GM21360 (cell line): ENCODE data around the gene PTS.

Source experiments
- ATAC-seq: cut with Tn5 transposase; IDR thresholded peaks from one replicate; pipeline ENCODE4 v1.9.1; 2021; ENCODE audit warnings: mild to moderate bottlenecking, moderate library complexity; ENCODE audit not compliant: unreplicated experiment

PTS gene

GRCh38 chr11:112219476-112220232, 6.6 kb upstream of the PTS start:
- ATAC-seq, result peak; percentile 92

- ATAC-seq, result no peak
Observed at GRCh38 chr11:112221274-112221835, 4.9 kb upstream of the PTS start.

GRCh38 chr11:112222303-112222702, 3.9 kb upstream of the PTS start:
- ATAC-seq, result no peak

GRCh38 chr11:112223121-112223520, 3.1 kb upstream of the PTS start:
- no peak for ATAC-seq

- no peak for ATAC-seq
Observed at GRCh38 chr11:112223754-112224532, 2.3 kb upstream of the PTS start.

- no peak for ATAC-seq
Observed at GRCh38 chr11:112225753-112226061, 521 bp upstream of the PTS start.

GRCh38 chr11:112226831-112227401, 688 bp downstream of the PTS start:
- peak; percentile 41 for ATAC-seq

GRCh38 chr11:112227471-112227870, 1.2 kb downstream of the PTS start:
- no peak for ATAC-seq

- no peak for ATAC-seq
Observed at GRCh38 chr11:112228706-112229105, 2.5 kb downstream of the PTS start.

- no peak for ATAC-seq
Observed at GRCh38 chr11:112229159-112229558, 2.9 kb downstream of the PTS start.

- ATAC-seq, result no peak
Observed at GRCh38 chr11:112229746-112230433, 3.7 kb downstream of the PTS start.

- no peak for ATAC-seq
Observed at GRCh38 chr11:112231952-112232351, 5.7 kb downstream of the PTS start.

GRCh38 chr11:112235750-112236390, 9.6 kb downstream of the PTS start:
- peak; percentile 72 for ATAC-seq

GRCh38 chr11:112237451-112237850, 11.2 kb downstream of the PTS start:
- no peak for ATAC-seq

GRCh38 chr11:112238041-112238440, 11.8 kb downstream of the PTS start:
- ATAC-seq, result no peak

GRCh38 chr11:112241486-112241885, 15.3 kb downstream of the PTS start:
- ATAC-seq, result no peak

- ATAC-seq, result no peak
Observed at GRCh38 chr11:112247201-112247600, 21.0 kb downstream of the PTS start.

- ATAC-seq, result no peak
Observed at GRCh38 chr11:112248201-112248600, 22.0 kb downstream of the PTS start.

- no peak for ATAC-seq
Observed at GRCh38 chr11:112249871-112250610, 23.8 kb downstream of the PTS start.
